Measurements from ENCODE around the gene HORMAD2. TPM values are rescaled to one million over a fixed set of nuclear protein-coding genes. Genes with fewer than 3 reads are reported as not detected.

Gene HORMAD2
- polyA plus RNA-seq, 1 of the 3 experiments (the other 2 are of a cell fraction), result not detected

DNA sequence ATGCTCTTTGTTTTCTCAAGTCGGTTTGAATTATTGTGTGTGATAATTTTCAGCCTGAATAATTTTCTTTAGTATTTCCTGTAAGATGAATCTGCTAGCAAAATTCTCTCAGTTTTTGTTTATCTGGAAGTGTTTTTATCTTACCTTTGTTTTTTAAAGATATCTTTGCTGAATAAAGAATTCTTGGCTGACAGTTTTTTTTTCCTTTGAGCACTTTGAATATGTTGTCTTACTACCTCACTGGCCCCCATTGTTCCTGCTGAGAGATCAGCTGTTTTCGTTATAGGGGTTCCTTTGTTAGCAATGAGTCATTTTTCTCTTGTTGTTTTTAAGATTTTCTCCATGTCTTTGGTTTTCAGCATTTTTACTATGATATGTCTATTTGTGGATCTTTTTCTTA, 63.0 kb downstream of the HORMAD2 start (continued):
- TF ChIP-seq YY1 (IDR thresholded peaks at IDR 0.05; ENCODE audit: low read depth) (no peak), CHD2 (IDR thresholded peaks at IDR 0.05; ENCODE audit: low read length, partially characterized antibody) (no peak), RCOR1 (IDR thresholded peaks at IDR 0.05; ENCODE audit: low read length) (no peak), EZH2phosphoT487 (IDR thresholded peaks at IDR 0.05; ENCODE audit: borderline replicate concordance, low read depth) (no peak)

DNA sequence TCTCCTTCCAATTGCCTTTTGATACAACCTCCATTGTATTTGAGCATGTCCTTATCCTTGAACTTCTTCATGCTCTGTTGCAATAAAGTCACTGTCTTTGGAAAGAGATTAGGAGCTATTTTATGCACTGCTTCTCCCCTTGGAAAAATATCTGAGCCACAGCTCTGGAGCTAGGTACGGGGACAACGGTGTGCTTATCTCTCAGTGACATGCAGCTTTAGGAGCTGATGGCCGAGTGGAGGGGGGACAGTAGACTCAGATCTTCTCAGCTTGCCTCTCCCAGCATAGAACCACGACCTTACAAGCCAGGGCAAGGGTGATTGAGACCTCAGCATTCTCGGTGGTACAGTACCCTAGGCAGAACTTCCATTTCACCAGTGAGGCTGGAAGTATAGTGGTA, 64.1 kb downstream of the HORMAD2 start:
- Histone ChIP-seq H3K9ac (no peak overlapping the region), H3K9me3 (peaks cover 12% of the 10 kb centered on the region; the same call in 1 of the 2 replicates), H3K9me2 (no peaks in the 10 kb centered on the region), H3K4me3 (ENCODE audit: low read depth in 2 of 2, low read length in 1 of 2) (no peak overlapping the region), H3K79me2 (ENCODE audit: insufficient read depth) (no peaks in the 10 kb centered on the region), H3K4me2 (no peak overlapping the region), H3K27me3 (ENCODE audit: insufficient read depth) (no peaks in the 10 kb centered on the region), H3K36me3 (replicated peaks in 1 of 2; ENCODE audit: control insufficient read depth in 1 of 2, insufficient read depth in 2 of 2, low read length in 1 of 2) (peaks cover 0 to 3% of the 10 kb centered on the region in 2 experiments), H3K4me1 (ENCODE audit: control insufficient read depth in 1 of 2, insufficient read depth in 2 of 2, low read depth in 1 of 2, low read length in 1 of 2) (no peaks in the 10 kb centered on the region), H3K27ac (ENCODE audit: low read depth in 2 of 2, low read length in 1 of 2) (no peak overlapping the region), H2AFZ (ENCODE audit: low read depth) (no peak overlapping the region), H4K20me1 (ENCODE audit: insufficient read depth) (no peaks in the 10 kb centered on the region), H3F3A (replicated peaks; ENCODE audit: insufficient read depth) (no peaks in the 10 kb centered on the region)
- no peak for DNase-seq
- ChIA-PET POLR2A (no interaction called here), CTCF (interaction anchor here (0.8 to 1.7 kb wide), 5 partner anchors 36 to 144 kb away, joined by 3 to 4 read pairs (median 3); no protein-coding TSS in a partner anchor)
- TF ChIP-seq RCOR1 (IDR thresholded peaks at IDR 0.05; ENCODE audit: low read length) (no peak), FOXJ3 (CRISPR knock-in tag; IDR thresholded peaks at IDR 0.05) (no peak), NRF1 (IDR thresholded peaks at IDR 0.05; ENCODE audit: low read depth, low read length) (no peak), RAD21 (IDR thresholded peaks at IDR 0.05; ENCODE audit: low read length) (no peak), YY1 (IDR thresholded peaks at IDR 0.05; ENCODE audit: low read depth) (no peak), FOSL2 (IDR thresholded peaks at IDR 0.05; ENCODE audit: borderline replicate concordance, low read depth) (no peak), GATA2 (CRISPR knock-in tag; IDR thresholded peaks at IDR 0.05) (no peak), EZH2phosphoT487 (IDR thresholded peaks at IDR 0.05; ENCODE audit: borderline replicate concordance, low read depth) (no peak), EP300 (IDR thresholded peaks at IDR 0.05; ENCODE audit: borderline replicate concordance in 1 of 2, low read depth in 1 of 2, low read length in 1 of 2) (no peak)
- TF ChIP-seq, protein P1, sequence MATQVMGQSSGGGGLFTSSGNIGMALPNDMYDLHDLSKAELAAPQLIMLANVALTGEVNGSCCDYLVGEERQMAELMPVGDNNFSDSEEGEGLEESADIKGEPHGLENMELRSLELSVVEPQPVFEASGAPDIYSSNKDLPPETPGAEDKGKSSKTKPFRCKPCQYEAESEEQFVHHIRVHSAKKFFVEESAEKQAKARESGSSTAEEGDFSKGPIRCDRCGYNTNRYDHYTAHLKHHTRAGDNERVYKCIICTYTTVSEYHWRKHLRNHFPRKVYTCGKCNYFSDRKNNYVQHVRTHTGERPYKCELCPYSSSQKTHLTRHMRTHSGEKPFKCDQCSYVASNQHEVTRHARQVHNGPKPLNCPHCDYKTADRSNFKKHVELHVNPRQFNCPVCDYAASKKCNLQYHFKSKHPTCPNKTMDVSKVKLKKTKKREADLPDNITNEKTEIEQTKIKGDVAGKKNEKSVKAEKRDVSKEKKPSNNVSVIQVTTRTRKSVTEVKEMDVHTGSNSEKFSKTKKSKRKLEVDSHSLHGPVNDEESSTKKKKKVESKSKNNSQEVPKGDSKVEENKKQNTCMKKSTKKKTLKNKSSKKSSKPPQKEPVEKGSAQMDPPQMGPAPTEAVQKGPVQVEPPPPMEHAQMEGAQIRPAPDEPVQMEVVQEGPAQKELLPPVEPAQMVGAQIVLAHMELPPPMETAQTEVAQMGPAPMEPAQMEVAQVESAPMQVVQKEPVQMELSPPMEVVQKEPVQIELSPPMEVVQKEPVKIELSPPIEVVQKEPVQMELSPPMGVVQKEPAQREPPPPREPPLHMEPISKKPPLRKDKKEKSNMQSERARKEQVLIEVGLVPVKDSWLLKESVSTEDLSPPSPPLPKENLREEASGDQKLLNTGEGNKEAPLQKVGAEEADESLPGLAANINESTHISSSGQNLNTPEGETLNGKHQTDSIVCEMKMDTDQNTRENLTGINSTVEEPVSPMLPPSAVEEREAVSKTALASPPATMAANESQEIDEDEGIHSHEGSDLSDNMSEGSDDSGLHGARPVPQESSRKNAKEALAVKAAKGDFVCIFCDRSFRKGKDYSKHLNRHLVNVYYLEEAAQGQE (IDR thresholded peaks at IDR 0.05; ENCODE audit: low read depth, low read length), result no peak
- TF ChIP-seq, protein P2, sequence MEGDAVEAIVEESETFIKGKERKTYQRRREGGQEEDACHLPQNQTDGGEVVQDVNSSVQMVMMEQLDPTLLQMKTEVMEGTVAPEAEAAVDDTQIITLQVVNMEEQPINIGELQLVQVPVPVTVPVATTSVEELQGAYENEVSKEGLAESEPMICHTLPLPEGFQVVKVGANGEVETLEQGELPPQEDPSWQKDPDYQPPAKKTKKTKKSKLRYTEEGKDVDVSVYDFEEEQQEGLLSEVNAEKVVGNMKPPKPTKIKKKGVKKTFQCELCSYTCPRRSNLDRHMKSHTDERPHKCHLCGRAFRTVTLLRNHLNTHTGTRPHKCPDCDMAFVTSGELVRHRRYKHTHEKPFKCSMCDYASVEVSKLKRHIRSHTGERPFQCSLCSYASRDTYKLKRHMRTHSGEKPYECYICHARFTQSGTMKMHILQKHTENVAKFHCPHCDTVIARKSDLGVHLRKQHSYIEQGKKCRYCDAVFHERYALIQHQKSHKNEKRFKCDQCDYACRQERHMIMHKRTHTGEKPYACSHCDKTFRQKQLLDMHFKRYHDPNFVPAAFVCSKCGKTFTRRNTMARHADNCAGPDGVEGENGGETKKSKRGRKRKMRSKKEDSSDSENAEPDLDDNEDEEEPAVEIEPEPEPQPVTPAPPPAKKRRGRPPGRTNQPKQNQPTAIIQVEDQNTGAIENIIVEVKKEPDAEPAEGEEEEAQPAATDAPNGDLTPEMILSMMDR (IDR thresholded peaks at IDR 0.05), result no peak
- TF ChIP-seq, protein P3, sequence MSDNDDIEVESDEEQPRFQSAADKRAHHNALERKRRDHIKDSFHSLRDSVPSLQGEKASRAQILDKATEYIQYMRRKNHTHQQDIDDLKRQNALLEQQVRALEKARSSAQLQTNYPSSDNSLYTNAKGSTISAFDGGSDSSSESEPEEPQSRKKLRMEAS (IDR thresholded peaks at IDR 0.05; ENCODE audit: low read depth), result no peak
- WGBS (ENCODE audit: low lambda C conversion rate), result 13% methylated on average over 5 of the region's 5 CpGs
